GM12874 (cell line): Measurements from ENCODE around the gene SNX32.

ENCODE experiments used
- TF ChIP-seq, protein P1 (sequence below): IDR thresholded peaks from 2 replicates; pipeline ENCODE4 v1.5.1; 2011; ENCODE audit warnings: low read depth, mild to moderate bottlenecking, control low read depth, low read length, moderate library complexity; ENCODE audit not compliant: insufficient read depth

Gene SNX32

DNA sequence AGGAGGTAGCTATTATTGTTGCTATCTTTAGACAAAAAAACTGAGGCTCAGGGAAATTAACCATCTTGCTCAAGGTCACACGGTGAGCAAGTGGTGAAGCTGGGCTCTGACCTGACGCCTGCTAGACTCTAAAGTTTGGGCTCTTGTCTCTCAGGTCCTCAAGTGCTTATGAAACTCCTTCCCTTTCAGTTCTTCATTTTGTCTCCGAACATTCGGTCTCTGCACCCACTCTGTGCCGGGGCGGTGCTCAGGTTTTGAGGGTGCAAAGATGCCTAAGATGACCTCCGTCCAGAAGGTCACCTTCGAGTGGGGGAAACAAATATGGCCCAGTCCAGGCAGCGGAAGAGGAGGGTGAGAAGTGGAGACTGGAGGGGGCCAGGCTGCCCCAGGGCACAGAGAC lies 30.9 kb upstream of the SNX32 start:
- TF ChIP-seq, protein P1, sequence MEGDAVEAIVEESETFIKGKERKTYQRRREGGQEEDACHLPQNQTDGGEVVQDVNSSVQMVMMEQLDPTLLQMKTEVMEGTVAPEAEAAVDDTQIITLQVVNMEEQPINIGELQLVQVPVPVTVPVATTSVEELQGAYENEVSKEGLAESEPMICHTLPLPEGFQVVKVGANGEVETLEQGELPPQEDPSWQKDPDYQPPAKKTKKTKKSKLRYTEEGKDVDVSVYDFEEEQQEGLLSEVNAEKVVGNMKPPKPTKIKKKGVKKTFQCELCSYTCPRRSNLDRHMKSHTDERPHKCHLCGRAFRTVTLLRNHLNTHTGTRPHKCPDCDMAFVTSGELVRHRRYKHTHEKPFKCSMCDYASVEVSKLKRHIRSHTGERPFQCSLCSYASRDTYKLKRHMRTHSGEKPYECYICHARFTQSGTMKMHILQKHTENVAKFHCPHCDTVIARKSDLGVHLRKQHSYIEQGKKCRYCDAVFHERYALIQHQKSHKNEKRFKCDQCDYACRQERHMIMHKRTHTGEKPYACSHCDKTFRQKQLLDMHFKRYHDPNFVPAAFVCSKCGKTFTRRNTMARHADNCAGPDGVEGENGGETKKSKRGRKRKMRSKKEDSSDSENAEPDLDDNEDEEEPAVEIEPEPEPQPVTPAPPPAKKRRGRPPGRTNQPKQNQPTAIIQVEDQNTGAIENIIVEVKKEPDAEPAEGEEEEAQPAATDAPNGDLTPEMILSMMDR: no peak

- TF ChIP-seq, protein P1: no peak
Observed at GRCh38 chr11:65803797-65804492, 29.8 kb upstream of the SNX32 start.

DNA sequence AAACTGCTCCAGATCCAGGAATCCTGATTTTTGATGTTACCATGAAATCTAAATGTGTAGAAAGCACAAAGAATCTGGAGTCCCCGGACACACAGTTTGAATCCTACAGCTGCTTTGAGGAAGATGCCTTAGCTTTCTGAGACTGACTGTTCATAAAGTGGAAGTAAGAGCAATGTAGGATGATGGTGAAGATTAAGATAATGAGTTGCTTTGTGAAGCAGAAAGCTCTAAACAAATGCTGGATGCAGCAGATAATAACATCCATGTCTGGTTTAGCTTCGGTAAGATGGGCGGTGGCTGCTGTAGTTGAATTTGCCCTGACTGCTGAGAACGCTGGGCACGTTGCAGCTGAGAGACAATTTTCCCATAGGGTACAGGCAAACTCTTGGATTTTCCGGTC lies 26.8 kb upstream of the SNX32 start:
- TF ChIP-seq, protein P1: no peak

DNA sequence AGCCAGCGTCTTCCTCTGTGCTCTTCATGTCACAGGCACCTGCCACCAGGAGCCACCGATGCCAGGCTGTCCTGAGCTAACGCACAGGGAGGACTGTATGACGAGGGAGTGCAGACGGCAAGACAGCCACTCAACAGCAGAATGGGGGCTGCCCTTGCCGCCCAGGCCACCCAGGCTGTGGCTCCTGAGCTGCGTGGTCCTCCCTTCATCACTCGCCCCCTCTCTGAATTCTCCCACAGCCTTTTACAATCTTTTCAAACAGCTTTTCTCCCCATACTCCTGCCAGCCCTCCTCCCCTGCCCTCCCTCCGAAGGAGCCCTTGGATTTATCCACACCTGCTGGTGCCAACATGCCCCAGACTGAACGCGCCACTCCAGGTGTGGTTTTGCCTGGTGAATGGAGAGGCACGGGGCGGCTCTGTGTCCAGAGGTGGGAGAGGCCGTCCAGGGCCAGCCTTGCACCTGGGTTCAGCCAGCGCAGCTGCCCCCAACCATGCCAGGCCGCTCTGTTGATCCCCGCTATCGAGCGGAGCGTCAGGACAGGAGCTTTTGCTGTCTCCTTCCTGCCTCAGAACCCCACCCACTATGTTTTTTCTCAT lies 24.9 kb upstream of the SNX32 start:
- TF ChIP-seq, protein P1: no peak

GRCh38 chr11:65809496-65809895 lies 24.3 kb upstream of the SNX32 start:
- TF ChIP-seq, protein P1: no peak

GRCh38 chr11:65810046-65810868 lies 23.5 kb upstream of the SNX32 start:
- TF ChIP-seq, protein P1: no peak

GRCh38 chr11:65811764-65812475 lies 21.8 kb upstream of the SNX32 start:
- TF ChIP-seq, protein P1: no peak
